Common myeloid progenitor, CD34-positive (primary cell): Measurements from ENCODE around the gene TCF23.
"Not testable (repeated sequence)": the region's sequence is repeated elsewhere in the genome, so short reads cannot be mapped to it uniquely, and the experiment has no call there.

Experiments used
- CTCF ChIA-PET: fragments of 350-600 bp; sonication (Branson Sonifier 250); formaldehyde crosslinking; loops from one replicate; lab custom pipeline; 2021; ENCODE audit warnings: antibody characterized with exemption; lab: Charles Lee
- POLR2A ChIA-PET: fragments of 350-600 bp; sonication (Branson Sonifier 250); formaldehyde crosslinking; loops from one replicate; lab custom pipeline; 2021; ENCODE audit warnings: antibody characterized with exemption; lab: Charles Lee
- DNase-seq, 3 donors: peaks; one replicate each; pipeline versions ENCODE4 v3.0.0 to v3.0.0-alpha.2; 2013
- H3K27ac ChIP-seq, 2 experiments: 1 replicate in 1 of 2; 2 replicates in 1 of 2; pipeline ENCODE4 v1.7.0; 2013; ENCODE audit warnings: inconsistent platforms in 2 of 2, low read length in 2 of 2, mild to moderate bottlenecking in 2 of 2, low read depth in 1 of 2, moderate library complexity in 1 of 2; ENCODE audit not compliant: severe bottlenecking in 2 of 2, insufficient read depth in 1 of 2, poor library complexity in 1 of 2
- H3K27me3 ChIP-seq, 5 experiments: replicated peaks in 2 of 5; 1 replicate in 3 of 5; 2 replicates in 2 of 5; pipeline versions ENCODE4 v1.6.1 to v1.7.0; 2013; ENCODE audit warnings: low read length in 4 of 5, mild to moderate bottlenecking in 2 of 5, moderate library complexity in 2 of 5, inconsistent platforms in 1 of 5; ENCODE audit not compliant: insufficient read depth in 5 of 5, control insufficient read depth in 4 of 5
- H3K36me3 ChIP-seq, 4 experiments: 1 replicate in 2 of 4; 2 replicates in 2 of 4; pipeline versions ENCODE4 v1.6.1 to v1.7.0; 2013; ENCODE audit warnings: low read length in 3 of 4, control low read depth in 1 of 4, mild to moderate bottlenecking in 1 of 4; ENCODE audit not compliant: control insufficient read depth in 4 of 4, insufficient read depth in 4 of 4
- H3K4me1 ChIP-seq, 4 experiments: 1 replicate in 3 of 4; 2 replicates in 1 of 4; pipeline versions ENCODE4 v1.6.1 to v1.7.1; 2013; ENCODE audit warnings: low read length in 3 of 4, mild to moderate bottlenecking in 3 of 4, control low read depth in 1 of 4, inconsistent platforms in 1 of 4, moderate library complexity in 1 of 4; ENCODE audit not compliant: control insufficient read depth in 4 of 4, insufficient read depth in 4 of 4; ENCODE audit errors: control extremely low read depth in 1 of 4
- H3K4me3 ChIP-seq, 7 experiments: 1 replicate in 4 of 7; 2 replicates in 3 of 7; pipeline versions ENCODE4 v1.5.1 to v1.7.0; 2013; ENCODE audit warnings: mild to moderate bottlenecking in 7 of 7, low read length in 6 of 7, moderate library complexity in 6 of 7, inconsistent platforms in 2 of 7, low read depth in 2 of 7, control low read depth in 1 of 7; ENCODE audit not compliant: insufficient read depth in 4 of 7, control insufficient read depth in 1 of 7; ENCODE audit errors: extremely low read depth in 1 of 7
- H3K9me3 ChIP-seq, 5 experiments: 1 replicate in 4 of 5; 2 replicates in 1 of 5; pipeline versions ENCODE4 v1.6.1 to v1.7.1; 2013; ENCODE audit warnings: low read length in 4 of 5, mild to moderate bottlenecking in 2 of 5, inconsistent platforms in 1 of 5, low read depth in 1 of 5, moderate library complexity in 1 of 5; ENCODE audit not compliant: control insufficient read depth in 4 of 5, insufficient read depth in 2 of 5; ENCODE audit errors: control extremely low read depth in 1 of 5
- WGBS: methylation state at CpG from one replicate; pipeline ENCODE4 v1.1.5; 2013; ENCODE audit not compliant: insufficient coverage; 5-methylcytosine and 5-hydroxymethylcytosine counted together

TCF23 gene

GRCh38 chr2:27109083-27109482, 39.7 kb upstream of the TCF23 start:
- no peaks in the 10 kb centered on the region for H3K9me3 ChIP-seq
- ChIA-PET CTCF (interaction anchor here (0.6 to 1.4 kb wide), 3 partner anchors 9 to 174 kb away, joined by 3 to 5 read pairs (median 5); no protein-coding TSS in a partner anchor), POLR2A (interaction anchor here (0.6 kb wide), 1 partner anchor 22 kb away, joined by 3 read pairs; the partner anchor contains the start of gene KHK)
- no peaks in the 10 kb centered on the region for H3K36me3 ChIP-seq
- H3K27ac ChIP-seq = no peak overlapping the region
- WGBS = 100% methylated on average over 2 of the region's 3 CpGs
- H3K27me3 ChIP-seq = no peaks in the 10 kb centered on the region
- no peak for DNase-seq
- H3K4me1 ChIP-seq = no peaks in the 10 kb centered on the region
- H3K4me3 ChIP-seq = no peak overlapping the region

GRCh38 chr2:27110603-27111352, 38.0 kb upstream of the TCF23 start:
- H3K9me3 ChIP-seq, H3K36me3 ChIP-seq, H3K27me3 ChIP-seq, H3K27ac ChIP-seq, H3K4me3 ChIP-seq, DNase-seq, H3K4me1 ChIP-seq, POLR2A ChIA-PET: not testable (repeated sequence)
- 94% methylated on average over 24 of the region's 24 CpGs for WGBS
- CTCF ChIA-PET = interaction anchor here (1.7 to 1.8 kb wide), 3 partner anchors 9 to 169 kb away, joined by 4 to 10 read pairs (median 4); no protein-coding TSS in a partner anchor

GRCh38 chr2:27111392-27112078, 37.3 kb upstream of the TCF23 start:
- CTCF ChIA-PET = interaction anchor here (1.2 to 2.3 kb wide), 5 partner anchors 9 to 169 kb away, joined by 4 to 10 read pairs (median 5); partner anchors contain the start of gene ABHD1
- WGBS = 97% methylated on average over 38 of the region's 49 CpGs
- DNase-seq, H3K36me3 ChIP-seq, H3K27me3 ChIP-seq, H3K4me1 ChIP-seq, H3K9me3 ChIP-seq, H3K4me3 ChIP-seq, H3K27ac ChIP-seq, POLR2A ChIA-PET: not testable (repeated sequence)

GRCh38 chr2:27115519-27115918, 33.3 kb upstream of the TCF23 start:
- H3K4me3 ChIP-seq = no peak overlapping the region
- H3K27ac ChIP-seq = no peak overlapping the region
- no peaks in the 10 kb centered on the region for H3K36me3 ChIP-seq
- ChIA-PET CTCF (interaction anchor here (0.7 to 1.6 kb wide), 4 partner anchors 14 to 43 kb away, joined by 3 to 4 read pairs (median 4); no protein-coding TSS in a partner anchor), POLR2A (interaction anchor here (0.6 kb wide), 1 partner anchor 40 kb away, joined by 3 read pairs; no protein-coding TSS in a partner anchor)
- H3K27me3 ChIP-seq = peaks cover 0 to 15% (median 0%) of the 10 kb centered on the region in 5 experiments
- H3K9me3 ChIP-seq = no peaks in the 10 kb centered on the region
- WGBS = 76% methylated on average over 2 of the region's 2 CpGs
- H3K4me1 ChIP-seq = peaks cover 0 to 14% (median 11%) of the 10 kb centered on the region in 4 experiments
- DNase-seq = no peak

- no peak for DNase-seq
- Histone ChIP-seq H3K4me3 (peak overlapping the region; percentile 32 to 75 (median 62)), H3K27me3 (peaks cover 0 to 22% (median 0%) of the 10 kb centered on the region in 5 experiments), H3K27ac (no peak overlapping the region), H3K4me1 (peaks cover 0 to 24% (median 16%) of the 10 kb centered on the region in 4 experiments), H3K36me3 (no peaks in the 10 kb centered on the region), H3K9me3 (no peaks in the 10 kb centered on the region)
- POLR2A ChIA-PET = no interaction called here
- CTCF ChIA-PET = interaction anchor here (1.3 kb wide), 1 partner anchor 52 kb away, joined by 5 read pairs; no protein-coding TSS in a partner anchor
- 29% methylated on average over 13 of the region's 14 CpGs for WGBS
Measured at GRCh38 chr2:27117995-27118524, 30.7 kb upstream of the TCF23 start.

- CTCF ChIA-PET = interaction anchor here (1.3 kb wide), 1 partner anchor 51 kb away, joined by 5 read pairs; no protein-coding TSS in a partner anchor
- Histone ChIP-seq H3K36me3 (no peaks in the 10 kb centered on the region), H3K4me3 (peak within 1 kb of the TSS; percentile 32 to 75 (median 62)), H3K27me3 (peaks cover 0 to 24% (median 0%) of the 10 kb centered on the region in 5 experiments), H3K27ac (no peak within 1 kb of the TSS), H3K9me3 (no peaks in the 10 kb centered on the region), H3K4me1 (peaks cover 0 to 27% (median 22%) of the 10 kb centered on the region in 4 experiments)
- 4% methylated on average over 77 of the region's 84 CpGs for WGBS
- POLR2A ChIA-PET = no interaction called here
- DNase-seq = peak in 2 of 3 donors; percentile 47 to 58
Measured at GRCh38 chr2:27118525-27119329, 30.1 kb upstream of the TCF23 start, which contains the start of gene CGREF1. CGREF1 (minus strand) TSS chr2:27119128; CDS start chr2:27104366, 14,762 bp downstream.
